Measurements from ENCODE around the gene EDN2.

The EDN2 gene

GRCh38 chr1:41515131-41515678 lies 30.7 kb upstream of the EDN2 start:
- Histone ChIP-seq H3K14ac (ENCODE audit: low read length) (no peak overlapping the region), H3K36me3 (replicated peaks in 1 of 2; ENCODE audit: control insufficient read depth in 2 of 2, insufficient read depth in 2 of 2, low read length in 2 of 2) (no peaks in the 10 kb centered on the region), H3K23ac (ENCODE audit: low read depth, low read length, poor library complexity) (peak overlapping the region; percentile 19), H2AK5ac (ENCODE audit: low read depth, low read length) (peak overlapping the region; percentile 66), H3K4me1 (ENCODE audit: control insufficient read depth in 2 of 2, insufficient read depth in 1 of 2, low read depth in 1 of 2, low read length in 2 of 2) (peaks cover 8 to 11% of the 10 kb centered on the region in 2 donors), H2BK15ac (ENCODE audit: low read length) (peak overlapping the region; percentile 93), H4K91ac (ENCODE audit: low read depth, low read length, poor library complexity) (no peak overlapping the region), H3K27me3 (ENCODE audit: control insufficient read depth in 3 of 3, insufficient read depth in 3 of 3, low read depth in 1 of 3, low read length in 3 of 3) (no peaks in the 10 kb centered on the region), H3K4ac (ENCODE audit: low read length) (no peak overlapping the region), H2AFZ (ENCODE audit: low read length) (no peak overlapping the region), H3K9ac (ENCODE audit: low read depth, low read length, poor library complexity) (no peak overlapping the region), H3K27ac (replicated peaks; ENCODE audit: low read length) (no peak overlapping the region), H2BK12ac (ENCODE audit: low read length) (no peak overlapping the region), H2BK5ac (ENCODE audit: low read length) (no peak overlapping the region), H3K18ac (ENCODE audit: low read length) (peak overlapping the region; percentile 83), H3K79me1 (ENCODE audit: low read depth, low read length) (no peaks in the 10 kb centered on the region), H4K8ac (ENCODE audit: low read depth, low read length) (no peak overlapping the region), H3K4me2 (ENCODE audit: insufficient read depth, low read length, poor library complexity, severe bottlenecking) (no peak overlapping the region), H2BK120ac (ENCODE audit: low read depth, low read length) (no peak overlapping the region), H3K9me3 (replicated peaks in 1 of 2; ENCODE audit: control insufficient read depth in 2 of 2, insufficient read depth in 1 of 2, low read depth in 1 of 2, low read length in 2 of 2) (no peaks in the 10 kb centered on the region), H3K4me3 (ENCODE audit: low read length in 2 of 2) (no peak overlapping the region)
- no peak for DNase-seq (ENCODE audit: low spot score)
- no CpG with 5 or more reads among the region's 5 CpGs for WGBS, 2 donors (ENCODE audit: extremely low coverage in 2 of 2, insufficient read length in 2 of 2, insufficient replicate concordance in 1 of 2)

- Histone ChIP-seq H3K4me2 (ENCODE audit: insufficient read depth, low read length, poor library complexity, severe bottlenecking) (no peak overlapping the region), H3K18ac (ENCODE audit: low read length) (peak overlapping the region; percentile 71), H2BK120ac (ENCODE audit: low read depth, low read length) (no peak overlapping the region), H2BK15ac (ENCODE audit: low read length) (peak overlapping the region; percentile 91), H4K91ac (ENCODE audit: low read depth, low read length, poor library complexity) (no peak overlapping the region), H3K23ac (ENCODE audit: low read depth, low read length, poor library complexity) (no peak overlapping the region), H3K36me3 (replicated peaks in 1 of 2; ENCODE audit: control insufficient read depth in 2 of 2, insufficient read depth in 2 of 2, low read length in 2 of 2) (no peaks in the 10 kb centered on the region), H2BK12ac (ENCODE audit: low read length) (no peak overlapping the region), H2AK5ac (ENCODE audit: low read depth, low read length) (peak overlapping the region; percentile 40), H2AFZ (ENCODE audit: low read length) (no peak overlapping the region), H4K8ac (ENCODE audit: low read depth, low read length) (no peak overlapping the region), H3K14ac (ENCODE audit: low read length) (peak overlapping the region; percentile 66), H3K9me3 (replicated peaks in 1 of 2; ENCODE audit: control insufficient read depth in 2 of 2, insufficient read depth in 1 of 2, low read depth in 1 of 2, low read length in 2 of 2) (no peaks in the 10 kb centered on the region), H3K4me1 (ENCODE audit: control insufficient read depth in 2 of 2, insufficient read depth in 1 of 2, low read depth in 1 of 2, low read length in 2 of 2) (peaks cover 8 to 11% of the 10 kb centered on the region in 2 donors), H3K27me3 (ENCODE audit: control insufficient read depth in 3 of 3, insufficient read depth in 3 of 3, low read depth in 1 of 3, low read length in 3 of 3) (no peaks in the 10 kb centered on the region), H3K4ac (ENCODE audit: low read length) (no peak overlapping the region), H2BK5ac (ENCODE audit: low read length) (no peak overlapping the region), H3K79me1 (ENCODE audit: low read depth, low read length) (no peaks in the 10 kb centered on the region), H3K27ac (replicated peaks; ENCODE audit: low read length) (no peak overlapping the region), H3K4me3 (ENCODE audit: low read length in 2 of 2) (no peak overlapping the region), H3K9ac (ENCODE audit: low read depth, low read length, poor library complexity) (no peak overlapping the region)
- no peak for DNase-seq (ENCODE audit: low spot score)
- WGBS, 2 donors (ENCODE audit: extremely low coverage in 2 of 2, insufficient read length in 2 of 2, insufficient replicate concordance in 1 of 2), result no CpG with 5 or more reads among the region's 8 CpGs
These were observed 29.9 kb upstream of the EDN2 start for GRCh38 chr1:41514381-41514780.

GRCh38 chr1:41513383-41513735 lies 28.9 kb upstream of the EDN2 start:
- Histone ChIP-seq H2BK120ac (ENCODE audit: low read depth, low read length) (no peak overlapping the region), H2BK12ac (ENCODE audit: low read length) (peak overlapping the region; percentile 36), H3K4me2 (ENCODE audit: insufficient read depth, low read length, poor library complexity, severe bottlenecking) (no peak overlapping the region), H4K8ac (ENCODE audit: low read depth, low read length) (no peak overlapping the region), H3K14ac (ENCODE audit: low read length) (no peak overlapping the region), H2AFZ (ENCODE audit: low read length) (no peak overlapping the region), H3K27ac (replicated peaks; ENCODE audit: low read length) (no peak overlapping the region), H4K91ac (ENCODE audit: low read depth, low read length, poor library complexity) (no peak overlapping the region), H3K36me3 (replicated peaks in 1 of 2; ENCODE audit: control insufficient read depth in 2 of 2, insufficient read depth in 2 of 2, low read length in 2 of 2) (no peaks in the 10 kb centered on the region), H3K79me1 (ENCODE audit: low read depth, low read length) (no peaks in the 10 kb centered on the region), H3K23ac (ENCODE audit: low read depth, low read length, poor library complexity) (peak overlapping the region; percentile 62), H3K9ac (ENCODE audit: low read depth, low read length, poor library complexity) (peak overlapping the region; percentile 24), H3K27me3 (ENCODE audit: control insufficient read depth in 3 of 3, insufficient read depth in 3 of 3, low read depth in 1 of 3, low read length in 3 of 3) (no peaks in the 10 kb centered on the region), H2AK5ac (ENCODE audit: low read depth, low read length) (peak overlapping the region; percentile 78), H3K9me3 (replicated peaks in 1 of 2; ENCODE audit: control insufficient read depth in 2 of 2, insufficient read depth in 1 of 2, low read depth in 1 of 2, low read length in 2 of 2) (no peaks in the 10 kb centered on the region), H3K18ac (ENCODE audit: low read length) (peak overlapping the region; percentile 41), H3K4me3 (ENCODE audit: low read length in 2 of 2) (no peak overlapping the region), H2BK5ac (ENCODE audit: low read length) (no peak overlapping the region), H2BK15ac (ENCODE audit: low read length) (no peak overlapping the region), H3K4ac (ENCODE audit: low read length) (no peak overlapping the region), H3K4me1 (ENCODE audit: control insufficient read depth in 2 of 2, insufficient read depth in 1 of 2, low read depth in 1 of 2, low read length in 2 of 2) (peaks cover 9 to 11% of the 10 kb centered on the region in 2 donors)
- no peak for DNase-seq (ENCODE audit: low spot score)
- WGBS, 2 donors (ENCODE audit: extremely low coverage in 2 of 2, insufficient read length in 2 of 2, insufficient replicate concordance in 1 of 2), result no CpG with 5 or more reads among the region's 17 CpGs

GRCh38 chr1:41512701-41513382 lies 28.4 kb upstream of the EDN2 start:
- no peak overlapping the region for H2BK15ac ChIP-seq (ENCODE audit: low read length)
- H3K36me3 ChIP-seq (replicated peaks in 1 of 2; ENCODE audit: control insufficient read depth in 2 of 2, insufficient read depth in 2 of 2, low read length in 2 of 2), result no peaks in the 10 kb centered on the region
- H3K23ac ChIP-seq (ENCODE audit: low read depth, low read length, poor library complexity), result peak overlapping the region; percentile 62
- no peak overlapping the region for H3K4me2 ChIP-seq (ENCODE audit: insufficient read depth, low read length, poor library complexity, severe bottlenecking)
- peak overlapping the region; percentile 24 for H3K9ac ChIP-seq (ENCODE audit: low read depth, low read length, poor library complexity)
- H3K18ac ChIP-seq (ENCODE audit: low read length), result peak overlapping the region; percentile 41
- peaks cover 14% of the 10 kb centered on the region in 2 donors for H3K4me1 ChIP-seq (ENCODE audit: control insufficient read depth in 2 of 2, insufficient read depth in 1 of 2, low read depth in 1 of 2, low read length in 2 of 2)
- H2BK5ac ChIP-seq (ENCODE audit: low read length), result no peak overlapping the region
- H4K8ac ChIP-seq (ENCODE audit: low read depth, low read length), result no peak overlapping the region
- no peaks in the 10 kb centered on the region for H3K27me3 ChIP-seq (ENCODE audit: control insufficient read depth in 3 of 3, insufficient read depth in 3 of 3, low read depth in 1 of 3, low read length in 3 of 3)
- no peak overlapping the region for H2AFZ ChIP-seq (ENCODE audit: low read length)
- no CpG with 5 or more reads among the region's 27 CpGs for WGBS, 2 donors (ENCODE audit: extremely low coverage in 2 of 2, insufficient read length in 2 of 2, insufficient replicate concordance in 1 of 2)
- no peaks in the 10 kb centered on the region for H3K79me1 ChIP-seq (ENCODE audit: low read depth, low read length)
- no peak for DNase-seq (ENCODE audit: low spot score)
- H3K27ac ChIP-seq (replicated peaks; ENCODE audit: low read length), result no peak overlapping the region
- no peak overlapping the region for H3K14ac ChIP-seq (ENCODE audit: low read length)
- no peak overlapping the region for H3K4me3 ChIP-seq (ENCODE audit: low read length in 2 of 2)
- no peak overlapping the region for H4K91ac ChIP-seq (ENCODE audit: low read depth, low read length, poor library complexity)
- peak overlapping the region; percentile 78 for H2AK5ac ChIP-seq (ENCODE audit: low read depth, low read length)
- no peaks in the 10 kb centered on the region for H3K9me3 ChIP-seq (replicated peaks in 1 of 2; ENCODE audit: control insufficient read depth in 2 of 2, insufficient read depth in 1 of 2, low read depth in 1 of 2, low read length in 2 of 2)
- no peak overlapping the region for H2BK120ac ChIP-seq (ENCODE audit: low read depth, low read length)
- H3K4ac ChIP-seq (ENCODE audit: low read length), result no peak overlapping the region
- peak overlapping the region; percentile 36 for H2BK12ac ChIP-seq (ENCODE audit: low read length)
